Esophagus squamous epithelium (tissue), 5 donors: Measurements from ENCODE around the gene ZNF138. TPM values are rescaled to one million over a fixed set of nuclear protein-coding genes. Genes with fewer than 3 reads are reported as not detected.
A peak's percentile ranks its signal among the peaks of the same experiment; 100 is the strongest.

Experiments used
- DNase-seq: peaks from one replicate; lab custom pipeline; 2025; lab: John Stamatoyannopoulos, UW
- H3K27ac ChIP-seq, 4 donors: fragments of 200-600 bp; sonication (generic); one replicate each; pipeline ENCODE4 v1.5.1; 2016 to 2019; ENCODE audit warnings: mild to moderate bottlenecking in 1 of 4
- H3K27me3 ChIP-seq, 4 donors: fragments of 200-600 bp; sonication (generic); 1 replicate in 3 of 4; 2 replicates in 1 of 4; pipeline versions ENCODE4 v1.5.1 to v1.6.0; 2017 to 2021; ENCODE audit warnings: antibody characterized with exemption in 1 of 4
- H3K36me3 ChIP-seq, 3 donors: fragments of 200-600 bp; sonication (generic); one replicate each; pipeline ENCODE4 v1.5.1; 2016 to 2019
- H3K4me1 ChIP-seq, 3 donors: fragments of 200-600 bp; sonication (generic); one replicate each; pipeline ENCODE4 v1.5.1; 2017 to 2019
- H3K4me3 ChIP-seq, 4 donors: fragments of 200-600 bp; sonication (generic); 1 replicate in 3 of 4; 2 replicates in 1 of 4; pipeline ENCODE4 v1.5.1; 2016 to 2019; ENCODE audit warnings: mild to moderate bottlenecking in 2 of 4, moderate library complexity in 1 of 4
- H3K9me3 ChIP-seq, 3 donors: fragments of 200-600 bp; sonication (generic); one replicate each; pipeline ENCODE4 v1.5.1; 2016 to 2019
- CTCF ChIP-seq, 6 experiments: fragments of 450-650 bp in 4 of 6; fragments of 200-600 bp in 2 of 6; sonication (generic) in 2 of 6; IDR thresholded peaks; one replicate each; pipeline ENCODE4 v1.5.1; 2016 to 2019; ENCODE audit warnings: antibody characterized with exemption in 6 of 6, mild to moderate bottlenecking in 4 of 6, moderate library complexity in 4 of 6
- POLR2A ChIP-seq, 4 donors: fragments of 450-650 bp; IDR thresholded peaks; one replicate each; pipeline ENCODE4 v1.6.1; 2017; ENCODE audit warnings: antibody characterized with exemption in 4 of 4, mild to moderate bottlenecking in 4 of 4, moderate library complexity in 3 of 4
- WGBS, 2 donors: methylation state at CpG; one replicate each; pipeline ENCODE4 v1.1.5; 2018; 5-methylcytosine and 5-hydroxymethylcytosine counted together
- intact Hi-C: fragments of 100-400 bp; cut with DNase I; formaldehyde crosslinking; loops from one replicate; pipeline ENCODE4 v1.15.0; 2022
- total RNA-seq, 4 donors: library from RNA; depleted of rRNA; stranded (reverse); fragments of >200 nt; gene quantifications; one replicate each; pipeline ENCODE4 v1.1.0, GENCODE V29; 2016
- donor health status: DM: yes; HTN: yes; CAD: no.

Gene ZNF138
- total RNA-seq, 4 donors from 2014 or later = 7.2 to 14.0 (median 12.1) TPM

- no peak overlapping the region for H3K4me3 ChIP-seq
- H3K9me3 ChIP-seq = peaks cover 0 to 21% (median 0%) of the 10 kb centered on the region in 3 donors
- 65 to 67% methylated on average over 2 to 5 of the region's 9 CpGs for WGBS, 2 donors
- peaks cover 5 to 32% (median 9%) of the 10 kb centered on the region in 3 donors for H3K4me1 ChIP-seq
- H3K27ac ChIP-seq = no peak overlapping the region
- H3K36me3 ChIP-seq = no peaks in the 10 kb centered on the region
- intact Hi-C loops = no loop called here
- TF ChIP-seq CTCF (IDR thresholded peaks at IDR 0.05) = no peak
- TF ChIP-seq POLR2A (IDR thresholded peaks at IDR 0.05) = no peak
- no peaks in the 10 kb centered on the region for H3K27me3 ChIP-seq
- DNase-seq = no peak
Measured at GRCh38 chr7:64879086-64879730, 85.0 kb downstream of the ZNF138 start.

- intact Hi-C loops = no loop called here
- peaks cover 0 to 21% (median 0%) of the 10 kb centered on the region in 3 donors for H3K9me3 ChIP-seq
- 92 to 93% methylated on average over 7 to 17 of the region's 17 CpGs for WGBS, 2 donors
- H3K4me1 ChIP-seq = peaks cover 5 to 35% (median 9%) of the 10 kb centered on the region in 3 donors
- peaks cover 0 to 2% (median 0%) of the 10 kb centered on the region in 3 donors for H3K36me3 ChIP-seq
- TF ChIP-seq CTCF (IDR thresholded peaks at IDR 0.05) (no peak), POLR2A (IDR thresholded peaks at IDR 0.05) (no peak)
- H3K27ac ChIP-seq = no peak overlapping the region
- no peaks in the 10 kb centered on the region for H3K27me3 ChIP-seq
- no peak for DNase-seq
- no peak overlapping the region for H3K4me3 ChIP-seq
Measured at GRCh38 chr7:64879800-64880199, 85.6 kb downstream of the ZNF138 start.

- intact Hi-C loops = no loop called here
- no peak overlapping the region for H3K27ac ChIP-seq
- WGBS, 2 donors = 97 to 98% methylated on average over 13 of the region's 38 CpGs
- no peak overlapping the region for H3K4me3 ChIP-seq
- TF ChIP-seq CTCF (IDR thresholded peaks at IDR 0.05) = no peak
- no peak for TF ChIP-seq POLR2A (IDR thresholded peaks at IDR 0.05)
- H3K4me1 ChIP-seq = peaks cover 5 to 35% (median 9%) of the 10 kb centered on the region in 3 donors
- peaks cover 0 to 6% (median 0%) of the 10 kb centered on the region in 3 donors for H3K36me3 ChIP-seq
- peaks cover 0 to 21% (median 0%) of the 10 kb centered on the region in 3 donors for H3K9me3 ChIP-seq
- no peaks in the 10 kb centered on the region for H3K27me3 ChIP-seq
- DNase-seq = no peak
Measured at GRCh38 chr7:64880322-64881297, 86.4 kb downstream of the ZNF138 start.

- Histone ChIP-seq H3K4me3 (peak overlapping the region; percentile 54 to 73 (median 60)), H3K9me3 (peaks cover 0 to 21% (median 0%) of the 10 kb centered on the region in 3 donors), H3K4me1 (peaks cover 5 to 35% (median 9%) of the 10 kb centered on the region in 3 donors), H3K27ac (peak overlapping the region; percentile 50 to 86 (median 80)), H3K36me3 (peaks cover 0 to 6% (median 0%) of the 10 kb centered on the region in 3 donors), H3K27me3 (no peaks in the 10 kb centered on the region)
- 63 to 89% methylated on average over 5 to 16 of the region's 26 CpGs for WGBS, 2 donors
- no peak for TF ChIP-seq CTCF (IDR thresholded peaks at IDR 0.05)
- TF ChIP-seq POLR2A (IDR thresholded peaks at IDR 0.05) = no peak
- intact Hi-C loops = no loop called here
- no peak for DNase-seq
Measured at GRCh38 chr7:64881461-64882287, 87.4 kb downstream of the ZNF138 start.
